HCT116 (cell line): Measurements from ENCODE around the gene RNF25. TPM values are rescaled to one million over a fixed set of nuclear protein-coding genes. Genes with fewer than 3 reads are reported as not detected.

ENCODE experiments used
- ATAC-seq: fragments of 200-7000 bp; cut with Tn5 transposase; 2 replicates; pipeline ENCODE4 v1.9.1; 2020; ENCODE audit warnings: mild to moderate bottlenecking, moderate library complexity
- BruUV-seq: library from RNA; stranded (reverse); fragments of 400-500 nt; replicated peaks from 2 replicates; lab custom pipeline; 2021; lab: Mats Ljungman, UMichigan
- CTCF ChIA-PET: fragments of 300-600 bp; sonication (Branson Sonifier 250); formaldehyde crosslinking; loops from one replicate; lab custom pipeline; 2021; ENCODE audit warnings: antibody characterized with exemption; lab: Charles Lee
- POLR2A ChIA-PET: fragments of 300-600, 350-600 bp; sonication (Branson Sonifier 250); formaldehyde crosslinking; loops from one replicate; lab custom pipeline; 2021; ENCODE audit warnings: antibody characterized with exemption; lab: Charles Lee
- RAD21 ChIA-PET, 2 experiments: fragments of 300-600 bp; sonication (Branson Sonifier 250); formaldehyde crosslinking; loops; one replicate each; lab custom pipeline; 2023; ENCODE audit warnings: low total read pairs in 2 of 2; ENCODE audit not compliant: uncharacterized antibody in 2 of 2, unreplicated experiment in 2 of 2, low non-redundant PET in 1 of 2; lab: Charles Lee
- DNase-seq: peaks from one replicate; pipeline ENCODE4 v3.0.0-alpha.2; 2010; ENCODE audit warnings: low read depth, low spot score
- H2AFZ ChIP-seq: fragments of 200-600 bp; shearing (Covaris generic), sonication (generic); 2 replicates; pipeline ENCODE4 v1.6.1; 2017; ENCODE audit warnings: low read depth, mixed run types, mixed read lengths, antibody characterized with exemption, low read length; ENCODE audit not compliant: poor library complexity, severe bottlenecking
- H3K27ac ChIP-seq: 2 replicates; pipeline ENCODE4 v1.5.1; 2012; ENCODE audit warnings: low read depth, low read length
- H3K27me3 ChIP-seq: fragments of 200-600 bp; sonication (generic); 2 replicates; pipeline ENCODE4 v1.6.1; 2016; ENCODE audit warnings: mixed run types, low read length, mixed read lengths; ENCODE audit not compliant: insufficient read depth
- H3K36me3 ChIP-seq, 2 experiments: fragments of 200-500 bp in 1 of 2; fragments of 200-600 bp in 1 of 2; sonication (Bioruptor generic) in 1 of 2; sonication (generic) in 1 of 2; 2 replicates each; pipeline versions ENCODE4 v1.5.1 to v1.6.1; 2014 to 2016; ENCODE audit warnings: low read length in 2 of 2, inconsistent platforms in 1 of 2, mixed read lengths in 1 of 2, mixed run types in 1 of 2; ENCODE audit not compliant: insufficient read depth in 2 of 2, control insufficient read depth in 1 of 2
- H3K4me1 ChIP-seq, 2 experiments: fragments of 200-600 bp in 1 of 2; sonication (generic) in 1 of 2; 2 replicates each; pipeline versions ENCODE4 v1.5.1 to v1.6.1; 2012 to 2017; ENCODE audit warnings: low read length in 2 of 2, inconsistent platforms in 1 of 2, mild to moderate bottlenecking in 1 of 2, mixed read lengths in 1 of 2, mixed run types in 1 of 2, moderate library complexity in 1 of 2; ENCODE audit not compliant: insufficient read depth in 2 of 2, control insufficient read depth in 1 of 2
- H3K4me2 ChIP-seq: fragments of 200-600 bp; sonication (generic); 2 replicates; pipeline ENCODE4 v1.6.1; 2017; ENCODE audit warnings: mixed run types, low read length, mixed read lengths
- H3K4me3 ChIP-seq, 2 experiments: fragments of 200-600 bp in 1 of 2; sonication (generic) in 1 of 2; replicated peaks in 1 of 2; 2 replicates each; pipeline ENCODE4 v1.5.1; 2011 to 2016; ENCODE audit warnings: low read length in 2 of 2, control low read depth in 1 of 2, low read depth in 1 of 2, mild to moderate bottlenecking in 1 of 2, mixed read lengths in 1 of 2, mixed run types in 1 of 2
- H3K79me2 ChIP-seq: fragments of 200-600 bp; sonication (generic); 2 replicates; pipeline ENCODE4 v1.6.1; 2017; ENCODE audit warnings: mild to moderate bottlenecking, mixed run types, low read length, moderate library complexity, mixed read lengths; ENCODE audit not compliant: insufficient read depth
- H3K9ac ChIP-seq: fragments of 200-600 bp; sonication (generic); 2 replicates; pipeline ENCODE4 v1.6.1; 2016; ENCODE audit warnings: low read length, mixed read lengths
- H3K9me2 ChIP-seq: fragments of 200-600 bp; sonication (generic), shearing (Covaris generic); 2 replicates; pipeline ENCODE4 v1.6.1; 2017; ENCODE audit warnings: mixed run types, mild to moderate bottlenecking, moderate library complexity; ENCODE audit not compliant: insufficient read depth
- H3K9me3 ChIP-seq, 2 experiments: fragments of 200-500 bp in 1 of 2; fragments of 200-600 bp in 1 of 2; sonication (Bioruptor generic) in 1 of 2; sonication (generic) in 1 of 2; 2 replicates each; pipeline ENCODE4 v1.6.1; 2014 to 2017; ENCODE audit warnings: low read length in 2 of 2, mixed read lengths in 2 of 2, inconsistent platforms in 1 of 2, low read depth in 1 of 2, mild to moderate bottlenecking in 1 of 2, mixed run types in 1 of 2, moderate library complexity in 1 of 2; ENCODE audit not compliant: control insufficient read depth in 1 of 2, insufficient read depth in 1 of 2
- H4K20me1 ChIP-seq: fragments of 200-600 bp; sonication (generic), shearing (Covaris generic); 2 replicates; pipeline ENCODE4 v1.6.1; 2017; ENCODE audit warnings: mixed run types, mild to moderate bottlenecking, moderate library complexity; ENCODE audit not compliant: insufficient read depth
- CBX3 ChIP-seq: IDR thresholded peaks from 2 replicates; pipeline ENCODE4 v1.6.1; 2012; ENCODE audit warnings: low read depth
- ELF1 ChIP-seq: IDR thresholded peaks from 2 replicates; pipeline ENCODE4 v1.6.1; 2012; ENCODE audit warnings: low read depth, borderline replicate concordance
- EZH2 ChIP-seq: fragments of 200-600 bp; sonication (generic); IDR thresholded peaks from 2 replicates; pipeline ENCODE4 v1.6.1; 2017; ENCODE audit warnings: antibody characterized with exemption, mixed run types
- JUND ChIP-seq: IDR thresholded peaks from 2 replicates; pipeline ENCODE4 v1.6.1; 2012
- RAD21 ChIP-seq: IDR thresholded peaks from 2 replicates; pipeline ENCODE4 v1.6.1; 2012; ENCODE audit warnings: low read depth, mild to moderate bottlenecking
- SIN3A ChIP-seq: IDR thresholded peaks from 2 replicates; pipeline ENCODE4 v1.6.1; 2012; ENCODE audit warnings: low read depth
- SP1 ChIP-seq: IDR thresholded peaks from 2 replicates; pipeline ENCODE4 v1.6.1; 2012; ENCODE audit warnings: low read depth
- SRF ChIP-seq: IDR thresholded peaks from 2 replicates; pipeline ENCODE4 v1.6.1; 2012; ENCODE audit warnings: low read depth
- YY1 ChIP-seq: IDR thresholded peaks from 2 replicates; pipeline ENCODE4 v1.6.1; 2011; ENCODE audit warnings: low read length, low read depth, moderate library complexity, mild to moderate bottlenecking; ENCODE audit not compliant: insufficient replicate concordance; ENCODE audit errors: extremely low read depth
- ZFX ChIP-seq: fragments of 450-650 bp; IDR thresholded peaks from 2 replicates; pipeline ENCODE4 v1.6.1; 2017
- intact Hi-C: fragments of 100-400 bp; cut with micrococcal nuclease; formaldehyde crosslinking; loops from 2 replicates; pipeline ENCODE4 v1.10.0; 2022
- total RNA-seq: library from RNA; stranded (reverse); gene quantifications from one replicate; pipeline ENCODE4 v1.2.1, GENCODE V29; 2021; ENCODE audit not compliant: unreplicated experiment
- TF ChIP-seq, protein P1 (sequence below): IDR thresholded peaks from 2 replicates; pipeline ENCODE4 v1.6.1; 2011; ENCODE audit warnings: mild to moderate bottlenecking, low read length, moderate library complexity; ENCODE audit not compliant: insufficient replicate concordance; ENCODE audit errors: extremely low read depth
- TF ChIP-seq, protein P2 (sequence below): IDR thresholded peaks from 2 replicates; pipeline ENCODE4 v1.6.1; 2012; ENCODE audit warnings: low read depth
- TF ChIP-seq, protein P3 (sequence below): IDR thresholded peaks from 2 replicates; pipeline ENCODE4 v1.6.1; 2012
- TF ChIP-seq, protein P4 (sequence below), 3 experiments: fragments of 200-600 bp in 1 of 3; sonication (generic) in 1 of 3; IDR thresholded peaks in 2 of 3; conservative IDR thresholded peaks in 1 of 3; 2 replicates each; pipeline ENCODE4 v1.5.1; 2012 to 2017; ENCODE audit warnings: low read depth in 2 of 3, low read length in 2 of 3, antibody characterized with exemption in 1 of 3, borderline replicate concordance in 1 of 3, control low read depth in 1 of 3, mild to moderate bottlenecking in 1 of 3, mixed read lengths in 1 of 3, mixed run types in 1 of 3, moderate library complexity in 1 of 3; ENCODE audit not compliant: insufficient read depth in 1 of 3

The RNF25 gene
- total RNA-seq, 1 experiment from 2014 or later = 23.4 TPM

DNA sequence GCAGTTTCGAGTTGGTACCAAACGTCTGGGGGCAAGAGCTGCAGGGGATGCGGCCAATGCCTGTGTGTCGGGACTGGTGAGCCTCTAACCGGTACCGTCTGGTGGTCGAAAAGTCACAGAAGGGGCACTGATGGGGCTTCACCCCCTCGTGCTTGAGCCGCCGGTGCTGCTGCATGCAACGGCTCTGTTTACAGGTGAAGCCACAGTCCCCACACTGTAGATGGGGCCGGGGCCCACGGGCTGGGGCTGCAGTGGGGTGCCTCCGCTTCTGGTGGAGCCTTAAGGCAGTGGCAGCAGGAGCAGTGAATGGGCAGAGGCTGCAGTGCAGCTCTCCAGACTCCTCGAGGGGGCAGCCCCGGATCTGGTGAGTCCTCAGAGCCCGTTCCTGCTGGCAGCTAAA lies 29.0 kb downstream of the RNF25 start:
- ATAC-seq = no peak
- no peaks in the 10 kb centered on the region for H4K20me1 ChIP-seq
- H3K9me2 ChIP-seq = no peaks in the 10 kb centered on the region
- ChIA-PET CTCF (no interaction called here), POLR2A (no interaction called here)
- no peak for TF ChIP-seq RAD21
- TF ChIP-seq ZFX = no peak
- no peak for TF ChIP-seq YY1
- TF ChIP-seq, protein P1, sequence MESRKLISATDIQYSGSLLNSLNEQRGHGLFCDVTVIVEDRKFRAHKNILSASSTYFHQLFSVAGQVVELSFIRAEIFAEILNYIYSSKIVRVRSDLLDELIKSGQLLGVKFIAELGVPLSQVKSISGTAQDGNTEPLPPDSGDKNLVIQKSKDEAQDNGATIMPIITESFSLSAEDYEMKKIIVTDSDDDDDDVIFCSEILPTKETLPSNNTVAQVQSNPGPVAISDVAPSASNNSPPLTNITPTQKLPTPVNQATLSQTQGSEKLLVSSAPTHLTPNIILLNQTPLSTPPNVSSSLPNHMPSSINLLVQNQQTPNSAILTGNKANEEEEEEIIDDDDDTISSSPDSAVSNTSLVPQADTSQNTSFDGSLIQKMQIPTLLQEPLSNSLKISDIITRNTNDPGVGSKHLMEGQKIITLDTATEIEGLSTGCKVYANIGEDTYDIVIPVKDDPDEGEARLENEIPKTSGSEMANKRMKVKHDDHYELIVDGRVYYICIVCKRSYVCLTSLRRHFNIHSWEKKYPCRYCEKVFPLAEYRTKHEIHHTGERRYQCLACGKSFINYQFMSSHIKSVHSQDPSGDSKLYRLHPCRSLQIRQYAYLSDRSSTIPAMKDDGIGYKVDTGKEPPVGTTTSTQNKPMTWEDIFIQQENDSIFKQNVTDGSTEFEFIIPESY = no peak
- no peak for TF ChIP-seq SP1
- TF ChIP-seq ELF1 = no peak
- no peak for TF ChIP-seq SRF
- TF ChIP-seq JUND = no peak
- TF ChIP-seq, protein P2, sequence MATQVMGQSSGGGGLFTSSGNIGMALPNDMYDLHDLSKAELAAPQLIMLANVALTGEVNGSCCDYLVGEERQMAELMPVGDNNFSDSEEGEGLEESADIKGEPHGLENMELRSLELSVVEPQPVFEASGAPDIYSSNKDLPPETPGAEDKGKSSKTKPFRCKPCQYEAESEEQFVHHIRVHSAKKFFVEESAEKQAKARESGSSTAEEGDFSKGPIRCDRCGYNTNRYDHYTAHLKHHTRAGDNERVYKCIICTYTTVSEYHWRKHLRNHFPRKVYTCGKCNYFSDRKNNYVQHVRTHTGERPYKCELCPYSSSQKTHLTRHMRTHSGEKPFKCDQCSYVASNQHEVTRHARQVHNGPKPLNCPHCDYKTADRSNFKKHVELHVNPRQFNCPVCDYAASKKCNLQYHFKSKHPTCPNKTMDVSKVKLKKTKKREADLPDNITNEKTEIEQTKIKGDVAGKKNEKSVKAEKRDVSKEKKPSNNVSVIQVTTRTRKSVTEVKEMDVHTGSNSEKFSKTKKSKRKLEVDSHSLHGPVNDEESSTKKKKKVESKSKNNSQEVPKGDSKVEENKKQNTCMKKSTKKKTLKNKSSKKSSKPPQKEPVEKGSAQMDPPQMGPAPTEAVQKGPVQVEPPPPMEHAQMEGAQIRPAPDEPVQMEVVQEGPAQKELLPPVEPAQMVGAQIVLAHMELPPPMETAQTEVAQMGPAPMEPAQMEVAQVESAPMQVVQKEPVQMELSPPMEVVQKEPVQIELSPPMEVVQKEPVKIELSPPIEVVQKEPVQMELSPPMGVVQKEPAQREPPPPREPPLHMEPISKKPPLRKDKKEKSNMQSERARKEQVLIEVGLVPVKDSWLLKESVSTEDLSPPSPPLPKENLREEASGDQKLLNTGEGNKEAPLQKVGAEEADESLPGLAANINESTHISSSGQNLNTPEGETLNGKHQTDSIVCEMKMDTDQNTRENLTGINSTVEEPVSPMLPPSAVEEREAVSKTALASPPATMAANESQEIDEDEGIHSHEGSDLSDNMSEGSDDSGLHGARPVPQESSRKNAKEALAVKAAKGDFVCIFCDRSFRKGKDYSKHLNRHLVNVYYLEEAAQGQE = no peak
- TF ChIP-seq, protein P3, sequence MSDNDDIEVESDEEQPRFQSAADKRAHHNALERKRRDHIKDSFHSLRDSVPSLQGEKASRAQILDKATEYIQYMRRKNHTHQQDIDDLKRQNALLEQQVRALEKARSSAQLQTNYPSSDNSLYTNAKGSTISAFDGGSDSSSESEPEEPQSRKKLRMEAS = no peak
- TF ChIP-seq SIN3A = no peak
- TF ChIP-seq, protein P4, sequence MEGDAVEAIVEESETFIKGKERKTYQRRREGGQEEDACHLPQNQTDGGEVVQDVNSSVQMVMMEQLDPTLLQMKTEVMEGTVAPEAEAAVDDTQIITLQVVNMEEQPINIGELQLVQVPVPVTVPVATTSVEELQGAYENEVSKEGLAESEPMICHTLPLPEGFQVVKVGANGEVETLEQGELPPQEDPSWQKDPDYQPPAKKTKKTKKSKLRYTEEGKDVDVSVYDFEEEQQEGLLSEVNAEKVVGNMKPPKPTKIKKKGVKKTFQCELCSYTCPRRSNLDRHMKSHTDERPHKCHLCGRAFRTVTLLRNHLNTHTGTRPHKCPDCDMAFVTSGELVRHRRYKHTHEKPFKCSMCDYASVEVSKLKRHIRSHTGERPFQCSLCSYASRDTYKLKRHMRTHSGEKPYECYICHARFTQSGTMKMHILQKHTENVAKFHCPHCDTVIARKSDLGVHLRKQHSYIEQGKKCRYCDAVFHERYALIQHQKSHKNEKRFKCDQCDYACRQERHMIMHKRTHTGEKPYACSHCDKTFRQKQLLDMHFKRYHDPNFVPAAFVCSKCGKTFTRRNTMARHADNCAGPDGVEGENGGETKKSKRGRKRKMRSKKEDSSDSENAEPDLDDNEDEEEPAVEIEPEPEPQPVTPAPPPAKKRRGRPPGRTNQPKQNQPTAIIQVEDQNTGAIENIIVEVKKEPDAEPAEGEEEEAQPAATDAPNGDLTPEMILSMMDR (IDR thresholded peaks at IDR 0.05 in 2 of 3, conservative IDR thresholded peaks at IDR 0.05 in 1 of 3; ENCODE audit: borderline replicate concordance in 1 of 3, insufficient read depth in 1 of 3, low read depth in 2 of 3, low read length in 2 of 3) = no peak
- TF ChIP-seq CBX3 = no peak
- TF ChIP-seq EZH2 = no peak
- TF ChIP-seq, all 23 proteins: peak for 0
- peaks cover 45 to 57% of the 10 kb centered on the region in 2 experiments for H3K36me3 ChIP-seq
- BruUV-seq = no TSS peak
- H3K4me1 ChIP-seq = no peaks in the 10 kb centered on the region
- H3K9me3 ChIP-seq = no peaks in the 10 kb centered on the region
- no peak overlapping the region for H3K4me3 ChIP-seq
- no peak overlapping the region for H3K9ac ChIP-seq
- H3K4me2 ChIP-seq = no peak overlapping the region
- H3K27me3 ChIP-seq = no peaks in the 10 kb centered on the region
- H3K27ac ChIP-seq = no peak overlapping the region
- intact Hi-C loops = no loop called here
- no peak for DNase-seq
- RAD21 ChIA-PET = no interaction called here
- no peak overlapping the region for H2AFZ ChIP-seq
- H3K79me2 ChIP-seq = peaks cover 15% of the 10 kb centered on the region; the same call in 1 of the 2 replicates
